ENCODE measurements around the gene ADGRE3. TPM values are rescaled to one million over a fixed set of nuclear protein-coding genes. Genes with fewer than 3 reads are reported as not detected.

ADGRE3 gene
- total RNA-seq, 1 experiment from 2014 or later: not detected

DNA sequence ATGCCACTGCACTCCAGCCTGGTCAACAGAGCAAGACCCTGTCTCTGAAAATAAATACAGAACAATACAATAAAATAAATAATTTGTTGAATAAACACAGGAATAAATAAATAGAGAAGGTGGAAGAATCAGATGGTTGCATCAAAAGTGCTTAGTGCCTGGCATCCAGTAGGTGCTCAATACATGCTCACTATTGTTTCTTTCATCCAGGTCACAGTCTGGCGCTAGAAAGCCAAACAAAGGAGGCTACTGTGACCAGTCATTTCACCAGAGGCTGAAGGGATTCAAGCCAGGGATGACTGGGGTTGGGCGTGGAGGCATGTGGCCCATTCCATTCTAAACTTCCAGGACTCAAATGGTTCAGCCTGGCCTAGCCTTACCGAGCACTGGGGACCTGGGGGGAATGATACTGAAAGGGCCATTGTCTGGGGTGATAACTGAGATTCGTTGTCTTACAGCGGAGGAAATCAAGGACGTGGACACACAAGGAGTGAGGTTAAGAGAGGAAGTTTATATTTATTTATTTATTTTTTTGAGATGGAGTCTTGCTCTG lies 99.1 kb downstream of the ADGRE3 start:
- no peaks in the 10 kb centered on the region; the same call in 1 of the 2 replicates for H3K9me3 ChIP-seq (replicated peaks)
- H3K36me3 ChIP-seq: peaks cover 11% of the 10 kb centered on the region
- H3K4me1 ChIP-seq (replicated peaks): peaks cover 8% of the 10 kb centered on the region
- H3K4me3 ChIP-seq: no peak overlapping the region
- no peak overlapping the region for H3K27ac ChIP-seq
- no peaks in the 10 kb centered on the region for H3K27me3 ChIP-seq (replicated peaks)
- no peak for DNase-seq (ENCODE audit: low read depth in 1 of 2, low spot score in 2 of 2)

DNA sequence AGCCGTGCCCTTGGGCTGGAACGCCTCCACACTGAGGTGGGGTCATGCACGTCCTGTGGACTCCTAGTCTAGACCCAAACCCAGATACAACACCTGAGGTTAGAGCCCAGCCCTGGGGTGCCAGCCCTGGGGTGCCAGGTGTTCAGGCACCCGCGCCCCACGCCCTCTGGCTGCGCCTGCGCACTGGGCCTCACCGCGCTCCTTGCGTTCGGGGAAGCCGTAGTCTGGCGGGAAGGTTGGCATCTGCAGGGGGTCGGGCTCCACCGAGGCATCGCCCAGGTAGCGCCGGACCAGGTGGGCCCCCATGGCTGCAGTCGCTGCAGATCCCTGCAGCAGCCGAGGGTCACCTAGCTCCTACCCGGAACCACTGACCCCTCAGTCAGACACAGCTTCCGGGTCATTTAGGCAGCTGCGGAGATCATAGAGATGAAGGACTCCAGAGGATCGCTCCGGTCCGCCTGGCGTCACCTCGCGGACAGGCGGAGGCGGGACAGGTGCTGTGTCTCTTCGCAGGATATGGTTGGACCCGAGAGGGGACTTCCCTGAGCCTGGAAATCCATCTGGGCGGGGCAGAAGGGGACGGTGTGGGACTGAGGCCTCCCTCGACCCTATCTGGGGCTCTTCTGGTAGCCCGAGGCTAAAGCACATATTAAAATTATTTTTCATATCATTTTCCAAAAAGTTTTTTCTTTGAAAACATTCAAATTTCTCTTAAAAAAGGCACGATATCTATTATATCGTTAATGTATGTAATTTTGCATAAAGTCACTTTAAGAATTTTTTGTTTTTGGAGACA lies 102.8 kb downstream of the ADGRE3 start, which contains the start of gene NDUFB7:
TSS of gene NDUFB7 (minus strand) at position 372 of the 796 bp plus-strand sequence. CDS start at position 306, 66 bp downstream.
- peaks cover 8% of the 10 kb centered on the region for H3K4me1 ChIP-seq (replicated peaks)
- H3K36me3 ChIP-seq: peaks cover 37% of the 10 kb centered on the region
- DNase-seq (ENCODE audit: low read depth in 1 of 2, low spot score in 2 of 2): peak; percentile 87 to 93
- H3K27ac ChIP-seq: no peak within 1 kb of the TSS
- no peaks in the 10 kb centered on the region; the same call in 1 of the 2 replicates for H3K9me3 ChIP-seq (replicated peaks)
- H3K27me3 ChIP-seq (replicated peaks): no peaks in the 10 kb centered on the region
- H3K4me3 ChIP-seq: peak within 1 kb of the TSS; percentile 99

GRCh38 chr19:14570864-14571527 lies 103.6 kb downstream of the ADGRE3 start:
- DNase-seq (ENCODE audit: low read depth in 1 of 2, low spot score in 2 of 2): no peak
- peaks cover 8% of the 10 kb centered on the region for H3K4me1 ChIP-seq (replicated peaks)
- H3K9me3 ChIP-seq (replicated peaks): no peaks in the 10 kb centered on the region; the same call in 1 of the 2 replicates
- H3K36me3 ChIP-seq: peaks cover 42% of the 10 kb centered on the region
- H3K4me3 ChIP-seq: peak overlapping the region; percentile 99
- no peaks in the 10 kb centered on the region for H3K27me3 ChIP-seq (replicated peaks)
- no peak overlapping the region for H3K27ac ChIP-seq

Other genes with a start within 250 kb of the ADGRE3 start
- 75.2 and 79.7 TPM in 2 replicates for gene PKN1, start 241.5 kb downstream of the ADGRE3 start, total RNA-seq (2014; rRNA removed; shearing (Covaris generic))
- not detected in 2 replicates for gene PTGER1, start 199.5 kb downstream of the ADGRE3 start, total RNA-seq (2014; rRNA removed; shearing (Covaris generic))
- 148 and 234 TPM in 2 replicates for gene GIPC1, start 178.7 kb downstream of the ADGRE3 start, total RNA-seq (2014; rRNA removed; shearing (Covaris generic))
- 126 and 146 TPM in 2 replicates for gene DNAJB1, start 156.4 kb downstream of the ADGRE3 start, total RNA-seq (2014; rRNA removed; shearing (Covaris generic))
- gene TECR, start 145.2 kb downstream of the ADGRE3 start, total RNA-seq (2014; rRNA removed; shearing (Covaris generic)): 43.9 and 56.9 TPM in 2 replicates
- 363 and 563 TPM in 2 replicates for gene NDUFB7, start 102.8 kb downstream of the ADGRE3 start, total RNA-seq (2014; rRNA removed; shearing (Covaris generic))
- gene CLEC17A, start 91.8 kb downstream of the ADGRE3 start, total RNA-seq (2014; rRNA removed; shearing (Covaris generic)): 0.18 TPM in 1 of 2 replicates, not detected in the other
- gene ZNF333, start 15.2 kb upstream of the ADGRE3 start, total RNA-seq (2014; rRNA removed; shearing (Covaris generic)): 11.3 and 17.3 TPM in 2 replicates
- gene ADGRE2, start 103.7 kb upstream of the ADGRE3 start, total RNA-seq (2014; rRNA removed; shearing (Covaris generic)): not detected in 2 replicates
- gene OR7A5, start 160.3 kb upstream of the ADGRE3 start, total RNA-seq (2014; rRNA removed; shearing (Covaris generic)): not detected in 2 replicates
- not detected in 2 replicates for gene OR7C1, start 160.3 kb upstream of the ADGRE3 start, total RNA-seq (2014; rRNA removed; shearing (Covaris generic))
- not detected in 2 replicates for gene OR7A10, start 174.1 kb upstream of the ADGRE3 start, total RNA-seq (2014; rRNA removed; shearing (Covaris generic))
- gene OR7A17, start 211.3 kb upstream of the ADGRE3 start, total RNA-seq (2014; rRNA removed; shearing (Covaris generic)): not detected in 2 replicates